ENCODE measurements around the gene CNTN1.

The CNTN1 gene

GRCh38 chr12:41108032-41108431 is 415.8 kb downstream of the CNTN1 start:
- no peak overlapping the region for H3K9ac ChIP-seq
- no peak overlapping the region for H3K27ac ChIP-seq
- TF ChIP-seq Cebpa-rat (IDR thresholded peaks at IDR 0.05): no peak
- no peak overlapping the region for H3K4me2 ChIP-seq
- H4K20me1 ChIP-seq: no peaks in the 10 kb centered on the region
- H3K4me1 ChIP-seq: no peaks in the 10 kb centered on the region
- H3K36me3 ChIP-seq: no peaks in the 10 kb centered on the region
- no peaks in the 10 kb centered on the region for H3K9me3 ChIP-seq
- H3K4me3 ChIP-seq: no peak overlapping the region
- no peaks in the 10 kb centered on the region for H3K27me3 ChIP-seq

- no peak for TF ChIP-seq Cebpa-rat (IDR thresholded peaks at IDR 0.05)
- Histone ChIP-seq H3K27me3 (no peaks in the 10 kb centered on the region), H3K4me3 (no peak overlapping the region), H3K9ac (no peak overlapping the region), H3K4me2 (no peak overlapping the region), H4K20me1 (no peaks in the 10 kb centered on the region), H3K27ac (no peak overlapping the region), H3K36me3 (no peaks in the 10 kb centered on the region), H3K9me3 (no peaks in the 10 kb centered on the region), H3K4me1 (no peaks in the 10 kb centered on the region)
Measured at GRCh38 chr12:41112903-41113302, 420.7 kb downstream of the CNTN1 start.

GRCh38 chr12:41120211-41120610 is 428.0 kb downstream of the CNTN1 start:
- H3K27ac ChIP-seq: no peak overlapping the region
- H3K9me3 ChIP-seq: no peaks in the 10 kb centered on the region
- H3K27me3 ChIP-seq: no peaks in the 10 kb centered on the region
- TF ChIP-seq Cebpa-rat (IDR thresholded peaks at IDR 0.05): no peak
- no peak overlapping the region for H3K9ac ChIP-seq
- H4K20me1 ChIP-seq: no peaks in the 10 kb centered on the region
- no peak overlapping the region for H3K4me3 ChIP-seq
- no peak overlapping the region for H3K4me2 ChIP-seq
- no peaks in the 10 kb centered on the region for H3K36me3 ChIP-seq
- no peaks in the 10 kb centered on the region for H3K4me1 ChIP-seq

GRCh38 chr12:41121374-41121773 is 429.1 kb downstream of the CNTN1 start:
- H4K20me1 ChIP-seq: no peaks in the 10 kb centered on the region
- H3K9ac ChIP-seq: no peak overlapping the region
- H3K9me3 ChIP-seq: no peaks in the 10 kb centered on the region
- H3K4me1 ChIP-seq: no peaks in the 10 kb centered on the region
- H3K4me3 ChIP-seq: no peak overlapping the region
- no peak for TF ChIP-seq Cebpa-rat (IDR thresholded peaks at IDR 0.05)
- no peaks in the 10 kb centered on the region for H3K27me3 ChIP-seq
- H3K36me3 ChIP-seq: no peaks in the 10 kb centered on the region
- no peak overlapping the region for H3K4me2 ChIP-seq
- H3K27ac ChIP-seq: no peak overlapping the region
